Activated naive CD8-positive, alpha-beta T cell treated with anti-CD3 and anti-CD28 coated beads, Interleukin-2, amount 50 U/mL, for 16 hours (primary cell): ENCODE measurements around the gene KCNMA1.

Experiments
- DNase-seq: peaks from one replicate; pipeline ENCODE4 v3.0.0-alpha.2; 2020; ENCODE audit warnings: low read depth, low spot score

The KCNMA1 gene

GRCh38 chr10:77223526-77224460 lies 413.8 kb downstream of the KCNMA1 start:
- no peak for DNase-seq

GRCh38 chr10:77220150-77220549 lies 417.5 kb downstream of the KCNMA1 start:
- no peak for DNase-seq

- no peak for DNase-seq
These were observed 418.6 kb downstream of the KCNMA1 start for GRCh38 chr10:77219046-77219445.

- DNase-seq, result no peak
These were observed 422.8 kb downstream of the KCNMA1 start for GRCh38 chr10:77214799-77215198.

- DNase-seq, result no peak
These were observed 425.0 kb downstream of the KCNMA1 start for GRCh38 chr10:77212632-77213031.

GRCh38 chr10:77210645-77211044 lies 427.0 kb downstream of the KCNMA1 start:
- no peak for DNase-seq

- no peak for DNase-seq
These were observed 428.8 kb downstream of the KCNMA1 start for GRCh38 chr10:77208684-77209256.

GRCh38 chr10:77207828-77208185 lies 429.8 kb downstream of the KCNMA1 start:
- DNase-seq, result no peak

- DNase-seq, result no peak
These were observed 430.3 kb downstream of the KCNMA1 start for GRCh38 chr10:77207182-77207827.

GRCh38 chr10:77205135-77205534 lies 432.5 kb downstream of the KCNMA1 start:
- DNase-seq, result no peak

- no peak for DNase-seq
These were observed 433.4 kb downstream of the KCNMA1 start for GRCh38 chr10:77204171-77204570.

GRCh38 chr10:77202857-77203256 lies 434.8 kb downstream of the KCNMA1 start:
- no peak for DNase-seq

- no peak for DNase-seq
These were observed 436.2 kb downstream of the KCNMA1 start for GRCh38 chr10:77201135-77202106.

- DNase-seq, result no peak
These were observed 440.1 kb downstream of the KCNMA1 start for GRCh38 chr10:77197544-77197943.

- no peak for DNase-seq
These were observed 441.0 kb downstream of the KCNMA1 start for GRCh38 chr10:77196614-77197013.

GRCh38 chr10:77195101-77195500 lies 442.5 kb downstream of the KCNMA1 start:
- no peak for DNase-seq

GRCh38 chr10:77193001-77193400 lies 444.6 kb downstream of the KCNMA1 start:
- DNase-seq, result no peak

- DNase-seq, result no peak
These were observed 445.2 kb downstream of the KCNMA1 start for GRCh38 chr10:77192402-77192801.

GRCh38 chr10:77191324-77192049 lies 446.1 kb downstream of the KCNMA1 start:
- DNase-seq, result no peak

- DNase-seq, result no peak
These were observed 447.3 kb downstream of the KCNMA1 start for GRCh38 chr10:77190291-77190690.

- no peak for DNase-seq
These were observed 448.1 kb downstream of the KCNMA1 start for GRCh38 chr10:77189520-77189919.
